ENCODE results near the gene TANGO2.

The TANGO2 gene

GRCh38 chr22:20089226-20089976, 68.5 kb downstream of the TANGO2 start:
- no peak for DNase-seq

DNA sequence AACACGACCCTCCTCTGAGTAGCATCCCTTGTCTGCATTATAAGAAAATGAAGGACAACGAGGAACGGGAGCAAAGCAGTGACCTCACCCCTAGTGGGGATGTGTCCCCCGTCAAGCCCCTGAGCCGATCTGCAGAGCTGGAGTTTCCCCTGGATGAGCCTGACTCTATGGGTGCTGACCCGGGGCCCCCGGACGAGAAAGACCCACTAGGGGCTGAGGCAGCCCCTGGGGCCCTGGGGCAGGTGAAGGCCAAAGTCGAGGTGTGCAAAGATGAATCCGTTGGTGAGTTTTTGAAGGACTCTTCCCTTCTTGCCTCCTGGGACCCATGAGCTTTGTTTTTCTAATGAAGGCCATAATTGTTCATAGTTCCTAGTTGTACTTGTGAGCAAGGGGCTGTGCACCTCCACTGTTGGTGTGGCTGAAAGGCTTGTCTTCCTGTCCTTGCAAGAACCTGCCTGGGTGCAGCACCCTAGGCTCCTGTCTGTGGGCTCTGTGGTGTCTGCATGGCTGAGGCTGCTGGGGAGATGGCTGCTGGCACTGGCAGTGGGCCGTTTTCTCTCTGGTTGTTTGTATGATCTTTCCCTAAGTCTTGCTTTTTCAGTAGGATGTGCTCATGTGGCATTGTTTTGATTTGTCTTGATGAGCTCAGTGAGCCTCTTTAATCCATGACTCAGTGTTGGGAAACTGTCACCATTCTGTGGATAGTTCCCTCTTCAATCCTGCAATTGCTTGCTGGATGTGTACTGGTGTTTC, 69.2 kb downstream of the TANGO2 start:
- DNase-seq, result no peak

GRCh38 chr22:20090730-20091240, 69.9 kb downstream of the TANGO2 start:
- DNase-seq, result no peak

DNA sequence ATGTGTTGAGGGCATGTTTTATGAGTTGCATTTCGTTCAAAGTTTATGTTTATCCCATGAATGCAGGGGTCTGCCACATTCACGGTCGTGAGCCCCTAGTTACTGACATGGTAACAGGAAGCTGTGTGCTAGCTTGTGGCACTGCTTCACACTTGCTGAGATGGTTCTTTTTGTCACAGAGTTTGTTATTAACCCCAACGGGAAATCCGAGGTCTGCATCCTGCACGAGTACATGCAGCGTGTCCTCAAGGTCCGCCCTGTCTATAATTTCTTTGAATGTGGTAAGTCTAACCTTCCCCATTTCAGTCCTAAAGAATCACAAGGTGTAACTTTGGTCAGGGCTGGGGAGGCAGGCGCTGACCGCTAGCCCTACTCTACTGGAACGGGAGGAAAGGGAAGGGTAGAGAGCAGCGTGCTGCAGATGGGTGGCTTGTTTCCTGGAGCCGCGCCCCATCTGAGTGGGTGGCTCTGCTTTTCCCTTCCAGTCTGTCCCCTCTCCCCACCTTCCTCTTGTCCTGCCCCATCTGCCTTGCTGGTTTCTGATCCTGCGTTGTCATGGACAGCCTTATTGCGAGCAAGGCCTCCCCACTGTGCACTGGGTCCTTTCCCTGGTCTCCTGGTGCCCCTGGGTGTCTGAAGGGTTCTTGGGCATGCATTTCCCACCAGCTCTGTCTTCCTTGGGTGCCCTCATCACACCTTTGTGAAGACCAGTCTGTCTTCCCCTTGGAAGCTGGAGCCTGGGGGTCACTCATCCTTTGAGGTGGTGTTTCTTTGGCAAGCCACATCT, 71.0 kb downstream of the TANGO2 start:
- DNase-seq, result no peak

DNA sequence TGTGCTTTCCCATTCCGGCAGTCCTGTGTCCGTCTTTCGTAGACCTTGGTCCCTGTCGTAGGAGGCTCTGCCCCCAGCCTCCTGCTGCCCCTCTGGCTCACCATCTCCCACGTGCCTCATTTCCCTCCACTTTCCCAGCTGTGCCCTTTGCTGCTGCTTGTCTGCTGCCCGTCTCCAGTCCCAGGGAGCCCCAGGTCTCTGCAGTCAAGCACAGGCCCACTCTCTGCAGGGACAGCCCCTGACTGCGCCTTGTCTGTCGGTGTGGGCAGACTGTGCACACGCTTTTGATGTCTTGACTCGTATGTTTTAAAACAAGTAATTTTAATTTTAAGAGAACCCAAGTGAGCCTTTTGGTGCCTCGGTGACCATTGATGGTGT, 71.6 kb downstream of the TANGO2 start:
- no peak for DNase-seq

GRCh38 chr22:20093418-20094196, 72.7 kb downstream of the TANGO2 start:
- DNase-seq, result no peak

GRCh38 chr22:20094197-20094807, 73.4 kb downstream of the TANGO2 start:
- DNase-seq, result no peak

GRCh38 chr22:20095521-20095920, 74.6 kb downstream of the TANGO2 start:
- no peak for DNase-seq

GRCh38 chr22:20096574-20097420, 75.9 kb downstream of the TANGO2 start:
- DNase-seq, result no peak

DNA sequence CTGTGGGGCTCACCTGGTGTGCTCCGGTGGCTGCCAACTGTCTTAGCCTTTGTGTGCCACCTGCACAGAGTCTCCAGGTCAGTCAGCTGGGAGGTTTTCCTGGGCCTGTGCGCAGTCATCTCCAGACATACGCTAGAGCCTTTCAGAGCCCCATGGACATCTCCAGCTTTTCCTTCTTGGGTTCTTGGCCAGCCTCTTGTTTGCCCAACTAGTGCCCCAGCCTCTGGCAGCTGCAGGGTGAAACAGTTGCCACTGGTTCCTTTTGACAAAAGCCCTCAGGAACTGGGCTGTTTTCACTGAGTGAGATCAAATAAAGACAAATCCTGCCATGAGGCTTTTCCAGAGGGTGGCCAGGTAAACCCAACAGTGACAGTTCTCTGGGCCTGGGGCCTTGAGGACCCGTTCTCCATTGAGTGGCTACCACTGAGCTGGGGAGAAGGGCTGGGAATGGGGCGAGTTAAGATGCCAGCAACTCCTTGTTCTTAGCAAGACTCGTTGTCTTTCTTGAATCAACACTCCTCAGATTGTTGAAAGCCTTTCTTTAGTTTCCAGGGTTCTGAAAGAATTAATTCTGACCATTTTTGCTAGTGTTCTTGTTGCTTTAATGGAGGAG, 78.3 kb downstream of the TANGO2 start:
- DNase-seq, result no peak

GRCh38 chr22:20101638-20102037, 80.7 kb downstream of the TANGO2 start:
- DNase-seq, result no peak

GRCh38 chr22:20102203-20102780, 81.4 kb downstream of the TANGO2 start:
- DNase-seq, result no peak

DNA sequence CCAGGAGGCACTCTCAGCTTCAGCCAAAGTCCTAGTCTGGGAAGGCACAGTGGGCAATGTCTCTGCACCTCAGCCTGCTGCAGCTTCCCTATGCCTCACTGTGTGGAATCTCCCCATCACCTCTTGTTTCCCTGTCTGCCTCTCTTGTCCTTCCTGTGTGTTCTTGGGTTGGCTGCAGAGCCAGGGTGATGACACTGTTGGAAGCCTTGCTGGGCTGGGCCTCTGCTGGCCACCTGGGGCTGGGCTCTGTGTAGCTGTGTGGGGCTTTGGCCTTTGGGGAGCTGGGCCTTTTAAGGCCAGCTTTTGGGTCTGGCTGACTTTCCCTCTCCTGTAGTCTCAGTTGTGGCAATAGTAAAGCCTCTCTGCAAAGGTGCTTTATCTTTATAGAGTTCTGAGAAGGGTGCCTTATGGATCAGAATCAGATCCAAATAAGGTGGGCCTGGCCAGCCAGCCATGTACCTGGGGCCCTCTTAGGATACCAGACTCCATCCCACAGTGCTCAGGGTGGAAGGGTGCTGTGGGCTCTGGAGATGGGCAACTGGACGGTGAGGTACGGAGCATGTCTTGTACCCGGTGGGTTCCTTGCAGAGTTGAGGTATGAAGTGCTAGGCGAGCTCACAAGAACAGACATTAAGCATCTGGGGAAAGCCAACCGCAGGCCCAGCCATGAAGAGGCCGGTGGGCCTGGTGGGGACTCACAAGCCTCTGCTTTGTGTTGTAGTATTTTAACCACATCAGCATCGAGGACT, 84.7 kb downstream of the TANGO2 start:
- no peak for DNase-seq

DNA sequence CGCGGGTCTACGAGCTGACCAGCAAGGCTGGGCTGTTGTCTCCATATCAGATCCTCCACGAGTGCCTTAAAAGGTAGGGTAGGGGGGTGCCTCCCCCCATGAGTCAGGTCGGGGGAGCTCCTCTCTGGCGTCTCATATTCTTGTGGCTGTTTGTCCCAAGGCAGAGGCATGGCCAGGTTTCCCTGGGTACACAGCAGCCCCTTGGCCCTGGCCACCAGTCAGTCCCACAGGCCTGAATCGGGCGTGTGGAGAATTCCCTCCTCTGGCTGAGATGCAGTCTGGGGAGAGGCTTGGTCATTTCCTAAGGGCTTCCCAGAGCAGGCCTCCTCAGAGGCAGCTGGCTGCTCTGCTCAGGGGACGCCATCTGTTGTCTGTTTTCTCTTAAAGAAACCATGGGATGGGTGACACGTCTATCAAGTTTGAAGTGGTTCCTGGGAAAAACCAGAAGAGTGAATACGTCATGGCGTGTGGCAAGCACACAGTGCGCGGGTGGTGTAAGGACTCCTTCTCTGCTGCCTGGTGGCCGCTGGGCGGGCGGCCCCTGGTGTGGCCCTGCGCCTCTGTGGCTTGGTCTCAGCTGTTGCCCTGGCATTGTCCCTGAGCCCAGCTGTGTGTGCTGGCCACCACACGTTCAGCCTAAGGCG, 85.4 kb downstream of the TANGO2 start:
- no peak for DNase-seq

DNA sequence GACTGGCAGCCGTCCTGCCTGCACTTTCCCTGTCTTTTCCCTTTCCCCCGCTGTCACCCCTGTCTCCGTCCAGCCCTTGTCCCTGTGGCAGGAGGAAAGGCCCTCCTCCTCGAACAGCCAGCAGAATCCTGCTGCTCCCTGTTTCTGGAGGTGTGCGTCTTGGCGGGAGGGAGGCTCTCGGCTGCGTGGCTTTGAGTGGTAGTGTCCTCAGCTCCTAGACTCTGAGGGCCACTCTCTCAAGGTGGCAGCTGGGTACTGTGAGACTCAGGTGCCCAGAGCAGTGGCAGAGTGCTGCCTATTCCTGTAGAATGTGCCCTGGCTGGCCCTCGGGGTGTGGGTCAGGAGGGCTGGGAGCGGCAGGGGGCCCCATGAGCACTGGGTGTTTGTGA, 85.9 kb downstream of the TANGO2 start:
- DNase-seq, result no peak

GRCh38 chr22:20107471-20107901, 86.6 kb downstream of the TANGO2 start:
- DNase-seq, result no peak

DNA sequence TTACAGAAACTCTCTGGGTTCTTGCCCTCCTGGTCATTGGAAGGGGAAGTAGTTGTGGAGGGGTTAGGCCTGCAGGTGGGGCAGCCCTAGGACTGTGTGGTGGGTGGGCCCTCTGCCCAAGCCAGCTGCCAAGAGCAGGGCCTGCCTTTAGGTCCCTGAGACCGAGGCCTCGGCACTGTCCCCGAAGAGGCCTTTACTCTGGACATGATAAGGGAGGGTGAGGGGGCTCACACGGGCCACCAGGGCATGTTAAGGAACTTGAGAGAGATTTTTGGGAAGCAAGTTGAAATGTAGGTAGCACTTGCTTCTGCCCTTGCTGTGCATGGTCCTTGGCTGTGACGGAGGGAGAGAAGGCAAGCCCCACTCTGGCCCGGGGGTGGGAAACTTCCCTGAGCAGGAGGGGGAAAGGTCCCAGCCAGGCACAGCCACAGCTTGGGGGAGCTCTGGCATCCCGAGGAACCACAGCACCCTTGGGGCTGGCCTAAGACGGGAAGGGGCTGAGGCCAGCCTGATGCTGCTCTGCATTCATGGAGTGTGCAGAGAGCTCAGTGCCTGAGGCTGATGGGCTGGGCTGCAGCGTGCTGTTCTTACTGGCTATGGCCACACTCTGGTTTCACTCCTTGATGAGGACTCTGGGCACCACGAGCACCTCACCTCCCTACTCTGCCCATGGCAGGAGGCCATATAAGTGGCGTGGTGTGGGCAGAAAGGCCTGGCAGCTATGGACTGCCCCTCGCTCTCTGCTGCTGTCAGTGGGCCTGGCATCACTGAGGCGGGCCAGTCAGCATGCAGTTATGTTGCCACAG, 87.2 kb downstream of the TANGO2 start:
- DNase-seq, result no peak

GRCh38 chr22:20108757-20109230, 87.9 kb downstream of the TANGO2 start:
- DNase-seq, result no peak
